OCI-LY1 (cell line): Measurements from ENCODE around the gene ZNF282.
"Not testable (repeated sequence)": the region's sequence is repeated elsewhere in the genome, so short reads cannot be mapped to it uniquely, and the experiment has no call there.

Source experiments
- EZH2 ChIP-seq: fragments of 200-600 bp; sonication (generic), shearing (Covaris generic); IDR thresholded peaks from 2 replicates; pipeline ENCODE4 v1.8.0; 2017; ENCODE audit warnings: borderline replicate concordance, mixed run types, mild to moderate bottlenecking, antibody characterized with exemption, low read length, moderate library complexity, mixed read lengths
- TF ChIP-seq, protein P1 (sequence below): fragments of 200-600 bp; sonication (generic), shearing (Covaris generic); IDR thresholded peaks from 2 replicates; pipeline ENCODE4 v1.5.1; 2017; ENCODE audit warnings: mild to moderate bottlenecking, antibody characterized with exemption, low read length, moderate library complexity, mixed read lengths

DNA sequence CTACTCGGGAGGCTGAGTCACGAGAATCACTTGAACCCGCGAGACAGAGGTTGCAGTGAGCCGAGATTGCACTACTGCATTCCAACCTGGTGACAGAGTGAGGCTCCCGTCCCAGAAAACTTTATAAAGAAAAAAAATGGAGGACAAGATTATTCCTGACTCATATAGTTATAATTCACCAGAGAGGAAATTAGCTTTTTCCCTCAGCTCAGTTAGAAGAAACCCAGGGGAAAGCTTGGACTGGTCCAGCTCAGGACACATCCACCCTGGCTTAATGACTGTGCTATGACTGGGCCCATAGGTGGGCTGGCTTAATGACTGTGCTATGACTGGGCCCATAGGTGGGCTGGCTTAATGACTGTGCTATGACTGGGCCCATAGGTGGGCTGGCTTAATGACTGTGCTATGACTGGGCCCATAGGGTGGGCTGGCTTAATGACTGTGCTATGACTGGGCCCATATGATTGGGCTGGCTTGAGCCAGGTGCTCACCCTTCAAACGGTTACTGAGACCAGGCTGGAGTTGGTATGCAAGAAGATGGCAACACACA is 38.4 kb downstream of the ZNF282 start:
- TF ChIP-seq, protein P1, sequence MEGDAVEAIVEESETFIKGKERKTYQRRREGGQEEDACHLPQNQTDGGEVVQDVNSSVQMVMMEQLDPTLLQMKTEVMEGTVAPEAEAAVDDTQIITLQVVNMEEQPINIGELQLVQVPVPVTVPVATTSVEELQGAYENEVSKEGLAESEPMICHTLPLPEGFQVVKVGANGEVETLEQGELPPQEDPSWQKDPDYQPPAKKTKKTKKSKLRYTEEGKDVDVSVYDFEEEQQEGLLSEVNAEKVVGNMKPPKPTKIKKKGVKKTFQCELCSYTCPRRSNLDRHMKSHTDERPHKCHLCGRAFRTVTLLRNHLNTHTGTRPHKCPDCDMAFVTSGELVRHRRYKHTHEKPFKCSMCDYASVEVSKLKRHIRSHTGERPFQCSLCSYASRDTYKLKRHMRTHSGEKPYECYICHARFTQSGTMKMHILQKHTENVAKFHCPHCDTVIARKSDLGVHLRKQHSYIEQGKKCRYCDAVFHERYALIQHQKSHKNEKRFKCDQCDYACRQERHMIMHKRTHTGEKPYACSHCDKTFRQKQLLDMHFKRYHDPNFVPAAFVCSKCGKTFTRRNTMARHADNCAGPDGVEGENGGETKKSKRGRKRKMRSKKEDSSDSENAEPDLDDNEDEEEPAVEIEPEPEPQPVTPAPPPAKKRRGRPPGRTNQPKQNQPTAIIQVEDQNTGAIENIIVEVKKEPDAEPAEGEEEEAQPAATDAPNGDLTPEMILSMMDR = not testable (repeated sequence)
- TF ChIP-seq EZH2 = not testable (repeated sequence)
